ENCODE data around the gene ST6GALNAC3.

The ST6GALNAC3 gene

DNA sequence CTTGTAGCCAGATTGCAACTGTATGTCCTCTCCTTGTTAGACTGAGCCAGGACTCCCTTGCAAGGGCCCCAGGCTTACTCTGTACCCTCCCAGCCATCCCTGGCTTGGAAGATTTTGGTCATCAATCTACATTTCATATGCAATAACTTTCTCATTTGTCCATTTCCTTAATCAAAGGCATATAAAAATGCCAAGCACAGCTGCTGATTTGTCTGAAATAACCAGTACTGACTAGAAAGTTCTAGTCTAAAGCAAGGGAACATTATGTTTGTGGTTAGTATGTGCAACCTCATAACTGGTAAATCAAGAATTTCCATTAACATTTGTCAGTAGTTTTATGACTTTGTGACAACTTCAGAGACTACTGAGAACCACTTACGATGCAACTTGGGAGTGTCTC is 370.2 kb downstream of the ST6GALNAC3 start:
- no peak for DNase-seq (ENCODE audit: low spot score)

GRCh38 chr1:76450229-76450628 is 375.7 kb downstream of the ST6GALNAC3 start:
- no peak for DNase-seq (ENCODE audit: low spot score)

- no peak for DNase-seq (ENCODE audit: low spot score)
Measured at GRCh38 chr1:76463278-76463677, 388.7 kb downstream of the ST6GALNAC3 start.

DNA sequence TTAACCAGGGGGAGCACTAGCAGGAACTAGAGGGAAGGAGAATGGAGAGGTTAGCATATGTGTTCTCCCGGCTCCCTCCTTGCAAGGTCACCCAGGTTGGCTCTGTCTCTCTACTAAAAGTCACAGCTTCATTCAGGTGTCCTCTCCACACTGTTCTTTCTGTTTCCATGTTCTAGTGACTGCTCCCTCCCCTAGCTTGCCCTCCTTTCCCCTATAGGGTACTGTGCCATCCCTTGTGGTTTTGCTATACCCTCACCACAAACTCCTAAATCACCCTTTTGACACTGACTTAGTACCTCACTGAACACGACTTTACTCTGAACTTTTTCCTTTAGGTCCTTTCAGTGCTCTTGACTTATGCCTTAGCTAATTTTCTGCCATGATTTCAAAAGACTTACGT is 389.3 kb downstream of the ST6GALNAC3 start:
- DNase-seq (ENCODE audit: low spot score): no peak

GRCh38 chr1:76465030-76465429 is 390.5 kb downstream of the ST6GALNAC3 start:
- no peak for DNase-seq (ENCODE audit: low spot score)

- no peak for DNase-seq (ENCODE audit: low spot score)
Measured at GRCh38 chr1:76470166-76470565, 395.6 kb downstream of the ST6GALNAC3 start.

GRCh38 chr1:76471536-76471935 is 397.0 kb downstream of the ST6GALNAC3 start:
- DNase-seq (ENCODE audit: low spot score): no peak

DNA sequence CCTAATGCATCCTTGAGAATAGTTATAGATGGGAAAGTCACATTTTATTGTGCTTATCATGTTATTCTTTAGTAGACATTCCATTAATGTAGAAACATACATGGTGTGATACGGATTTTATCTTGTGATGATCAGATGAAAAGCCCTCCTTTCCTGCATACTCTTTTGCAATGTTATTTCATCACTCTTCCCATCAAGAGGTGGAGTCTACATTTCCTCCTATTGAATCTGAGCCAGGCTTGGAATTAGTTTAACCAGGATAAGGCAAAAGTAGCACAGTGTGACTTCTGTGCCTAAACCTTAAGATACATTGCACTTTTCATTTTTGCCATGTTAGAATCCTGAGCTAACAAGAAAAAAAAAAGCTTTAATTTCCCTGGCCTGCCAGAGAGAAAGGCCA is 399.0 kb downstream of the ST6GALNAC3 start:
- DNase-seq (ENCODE audit: low spot score): no peak

DNA sequence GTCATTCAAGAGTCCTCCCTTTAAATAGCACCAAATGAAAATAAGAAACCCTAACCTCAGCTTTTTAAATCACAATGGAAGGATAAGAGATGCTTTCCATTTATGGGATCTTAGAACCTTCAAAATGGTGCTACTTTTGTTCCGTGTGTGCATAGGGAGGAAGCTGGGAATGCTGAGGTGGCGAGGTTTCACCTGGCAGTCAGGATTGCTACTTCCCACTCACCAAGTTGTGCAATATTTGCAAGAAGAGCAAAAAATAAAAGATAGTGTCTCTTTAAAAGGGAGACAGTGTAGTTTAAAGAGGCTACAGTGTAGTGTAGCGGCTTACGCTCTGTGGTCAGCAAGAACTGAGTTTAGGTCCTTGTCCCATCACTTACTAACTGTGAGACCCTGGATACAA is 400.4 kb downstream of the ST6GALNAC3 start:
- no peak for DNase-seq (ENCODE audit: low spot score)

- DNase-seq (ENCODE audit: low spot score): no peak
Measured at GRCh38 chr1:76477156-76477555, 402.6 kb downstream of the ST6GALNAC3 start.

- no peak for DNase-seq (ENCODE audit: low spot score)
Measured at GRCh38 chr1:76480827-76481226, 406.3 kb downstream of the ST6GALNAC3 start.

- no peak for DNase-seq (ENCODE audit: low spot score)
Measured at GRCh38 chr1:76481672-76482071, 407.1 kb downstream of the ST6GALNAC3 start.

- DNase-seq (ENCODE audit: low spot score): no peak
Measured at GRCh38 chr1:76482272-76482671, 407.7 kb downstream of the ST6GALNAC3 start.

- DNase-seq (ENCODE audit: low spot score): no peak
Measured at GRCh38 chr1:76491737-76492136, 417.2 kb downstream of the ST6GALNAC3 start.

DNA sequence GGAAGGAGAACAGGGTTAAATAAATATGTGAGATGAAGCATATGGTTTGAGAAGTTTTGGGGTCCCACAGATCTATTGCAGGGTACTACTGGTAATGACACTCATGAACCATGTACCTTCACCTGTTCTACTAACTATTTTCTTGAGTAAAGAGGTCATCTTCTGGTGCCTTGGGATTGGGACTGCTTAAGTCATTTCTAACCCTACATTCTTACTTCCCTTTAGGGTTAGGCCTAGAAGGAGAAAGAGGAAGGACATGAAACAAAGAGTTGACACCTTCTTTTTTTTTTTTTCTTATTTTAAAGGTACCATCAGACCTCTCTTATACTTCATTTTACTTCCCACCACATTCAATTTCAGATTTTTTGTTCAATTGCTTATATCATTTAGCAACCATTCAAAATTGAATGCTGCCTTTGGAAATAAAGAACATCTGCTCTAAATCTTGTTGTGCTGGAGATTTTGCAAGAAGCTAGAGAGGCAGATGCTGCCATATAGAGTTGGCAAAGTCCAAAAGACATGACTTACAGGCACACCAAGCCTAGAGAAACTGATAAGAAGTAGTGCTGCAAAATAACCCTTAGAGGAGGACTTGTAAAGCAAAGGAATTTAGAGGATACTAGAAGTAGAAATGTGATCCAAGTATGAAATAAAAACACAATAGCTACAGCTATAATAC is 418.3 kb downstream of the ST6GALNAC3 start:
- DNase-seq (ENCODE audit: low spot score): no peak

DNA sequence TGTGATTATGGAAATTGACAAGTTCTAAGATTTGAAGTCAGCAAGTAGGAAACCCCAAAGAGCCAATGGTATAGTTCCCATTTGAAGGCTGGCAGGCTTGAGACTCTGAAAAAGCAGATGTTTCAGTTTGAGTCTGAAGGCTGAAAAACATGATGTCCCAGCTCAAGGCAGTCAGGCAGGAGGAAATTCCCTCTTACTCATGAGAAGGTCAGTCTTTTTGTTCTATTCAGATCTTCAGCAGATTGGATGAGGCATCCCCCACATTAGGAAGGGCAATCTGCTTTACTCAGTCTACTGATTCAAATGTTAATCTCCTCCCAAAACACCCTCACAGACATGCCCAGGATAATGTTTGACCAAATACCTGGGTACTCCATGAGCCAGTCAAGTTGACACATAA is 420.3 kb downstream of the ST6GALNAC3 start:
- no peak for DNase-seq (ENCODE audit: low spot score)

DNA sequence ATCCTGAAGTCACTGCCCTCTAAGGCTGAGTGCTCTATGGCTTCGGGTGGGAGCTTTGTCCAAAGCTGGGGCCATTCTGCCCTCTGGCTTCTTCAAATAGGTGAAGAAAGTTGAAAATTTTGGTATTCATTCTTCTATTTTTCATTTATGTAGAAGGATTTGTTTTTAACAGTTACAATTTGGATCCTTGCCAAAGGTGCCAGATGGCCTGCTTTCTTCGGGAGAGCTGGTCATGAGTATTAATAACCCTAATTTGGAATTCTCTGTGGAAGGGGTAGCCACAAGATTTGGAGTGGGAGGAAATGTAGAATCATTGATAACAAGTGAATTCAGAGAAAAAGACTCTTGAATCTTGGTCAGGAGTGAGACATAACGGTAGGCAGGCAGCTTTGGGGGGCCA is 422.3 kb downstream of the ST6GALNAC3 start:
- DNase-seq (ENCODE audit: low spot score): no peak

DNA sequence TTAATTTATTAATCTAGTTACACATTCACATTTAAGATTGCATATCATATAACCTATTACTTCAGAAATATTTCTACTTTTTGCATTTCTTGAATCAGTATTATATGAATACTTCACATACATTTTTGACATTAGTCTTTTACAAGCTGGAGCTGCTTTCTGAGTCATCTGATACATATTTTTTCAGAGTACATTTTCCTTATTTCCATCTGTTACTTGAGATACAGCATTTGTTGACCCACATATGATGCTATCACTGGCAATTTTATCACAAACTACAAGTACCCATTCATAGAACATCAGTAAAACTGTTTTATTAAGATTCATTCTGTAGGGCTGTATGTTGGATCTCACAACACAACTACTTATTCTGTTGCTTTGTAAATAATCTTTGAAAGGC is 425.6 kb downstream of the ST6GALNAC3 start:
- no peak for DNase-seq (ENCODE audit: low spot score)

GRCh38 chr1:76501136-76501535 is 426.6 kb downstream of the ST6GALNAC3 start:
- DNase-seq (ENCODE audit: low spot score): no peak

DNA sequence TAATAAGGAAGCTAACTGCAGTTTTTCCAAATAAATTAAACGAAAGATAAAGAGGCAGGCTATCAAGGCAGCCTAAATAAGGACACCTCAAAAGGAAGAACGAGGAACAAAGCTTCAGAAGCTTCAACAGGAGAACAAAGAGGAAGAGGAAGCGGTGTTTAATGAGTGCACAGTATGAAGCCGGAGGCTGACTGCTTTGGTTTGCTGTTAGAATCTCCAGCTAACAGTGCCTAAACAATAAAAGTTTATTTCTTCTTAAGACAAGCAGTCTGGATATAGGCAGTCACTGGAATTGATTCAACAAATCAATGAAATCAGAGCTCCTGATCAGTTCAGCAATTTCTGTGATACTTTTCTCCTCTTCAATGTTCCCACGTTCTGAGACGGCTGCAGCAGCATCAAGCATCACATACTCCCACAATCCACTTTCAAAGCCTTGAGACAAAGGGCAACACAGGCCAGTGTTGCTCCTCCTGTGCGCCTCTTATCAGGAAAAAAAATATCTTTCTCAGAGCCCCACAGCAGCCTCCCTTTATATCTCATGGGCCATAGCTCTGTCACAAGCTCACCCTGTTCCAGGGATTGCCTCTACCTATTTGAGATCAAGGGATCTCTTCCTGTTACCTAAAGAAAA is 427.2 kb downstream of the ST6GALNAC3 start:
- DNase-seq (ENCODE audit: low spot score): no peak

GRCh38 chr1:76503100-76503499 is 428.6 kb downstream of the ST6GALNAC3 start:
- no peak for DNase-seq (ENCODE audit: low spot score)

DNA sequence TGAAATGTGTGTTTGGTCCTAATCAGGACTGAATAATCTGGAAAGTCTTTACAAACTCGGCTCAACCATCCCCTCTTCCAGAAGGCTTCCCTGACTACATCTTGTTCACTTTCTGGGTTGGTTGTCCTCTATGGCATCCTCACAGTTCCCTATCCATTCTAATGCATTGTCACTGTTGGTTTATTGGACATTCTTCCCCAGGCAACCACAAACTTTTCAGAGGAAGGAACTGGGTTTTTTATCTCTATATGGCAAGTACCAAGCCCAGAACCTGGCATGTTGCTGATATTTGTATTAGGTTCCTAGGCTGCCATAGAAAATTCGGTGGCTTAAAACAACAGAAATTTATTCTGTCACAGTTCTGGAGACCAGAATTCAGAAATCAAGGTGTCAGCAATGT is 429.2 kb downstream of the ST6GALNAC3 start:
- DNase-seq (ENCODE audit: low spot score): no peak

DNA sequence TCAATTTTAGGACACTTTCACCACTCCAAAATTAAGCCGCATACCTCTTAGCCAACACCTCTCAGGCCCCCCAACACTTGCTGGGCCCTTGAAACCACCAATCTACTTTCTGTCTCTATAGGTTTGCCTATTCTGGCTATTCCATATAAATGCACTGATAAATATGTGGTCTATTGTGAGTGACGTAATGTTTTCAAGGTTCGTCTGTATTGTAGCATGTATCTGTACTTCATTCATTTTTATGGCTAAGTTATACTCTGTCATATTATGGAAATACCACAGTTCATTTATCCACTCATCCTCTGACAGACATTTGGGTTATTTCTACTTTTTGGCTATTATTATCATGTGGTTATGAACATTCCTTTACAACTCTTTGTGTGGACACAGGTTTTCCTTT is 432.8 kb downstream of the ST6GALNAC3 start:
- DNase-seq (ENCODE audit: low spot score): no peak

DNA sequence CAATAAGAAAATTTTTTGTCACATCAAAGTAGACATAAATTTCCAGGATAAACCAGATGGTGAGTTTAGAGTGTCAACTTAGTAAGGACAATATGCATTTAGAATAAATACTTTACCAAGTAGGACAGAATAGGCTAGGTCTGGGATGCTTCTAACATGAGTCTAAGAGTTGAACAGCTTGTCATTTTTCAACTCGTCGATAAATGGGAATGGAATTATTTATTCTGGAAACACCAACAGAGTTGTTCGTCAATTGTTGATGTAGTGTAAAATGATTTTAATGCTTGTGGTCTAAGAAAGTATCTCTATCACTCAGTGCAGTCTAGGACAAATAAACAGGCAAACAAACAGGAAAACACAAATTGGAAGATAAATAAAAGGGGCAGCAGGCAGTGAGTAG is 434.3 kb downstream of the ST6GALNAC3 start:
- DNase-seq (ENCODE audit: low spot score): no peak
